GM23338 (cell line): ENCODE measurements around the gene TTC28. TPM values are rescaled to one million over a fixed set of nuclear protein-coding genes. Genes with fewer than 3 reads are reported as not detected.

ENCODE experiments used
- ATAC-seq: fragments of 200-7000 bp; cut with Tn5 transposase; 3 replicates; pipeline ENCODE4 v1.9.1; 2020
- DNase-seq: peaks from one replicate; pipeline ENCODE4 v3.0.0-alpha.2; 2015; ENCODE audit warnings: low spot score
- H2AFZ ChIP-seq: fragments of 200-600 bp; sonication (generic); 2 replicates; pipeline ENCODE4 v1.8.0; 2016; ENCODE audit warnings: antibody characterized with exemption, mild to moderate bottlenecking, moderate library complexity
- H3F3A ChIP-seq: fragments of 200-600 bp; sonication (generic); replicated peaks from 2 replicates; pipeline ENCODE4 v1.8.0; 2017; ENCODE audit warnings: antibody characterized with exemption, mixed run types, low read depth
- H3K27ac ChIP-seq: fragments of 200-600 bp; sonication (generic); 2 replicates; pipeline ENCODE4 v1.6.1; 2016; ENCODE audit warnings: low read depth
- H3K27me3 ChIP-seq: fragments of 200-600 bp; sonication (generic); 2 replicates; pipeline ENCODE4 v1.8.0; 2016; ENCODE audit warnings: mild to moderate bottlenecking, mixed run types, moderate library complexity; ENCODE audit not compliant: insufficient read depth
- H3K36me3 ChIP-seq: fragments of 200-600 bp; sonication (generic); 2 replicates; pipeline ENCODE4 v1.8.0; 2016; ENCODE audit warnings: mild to moderate bottlenecking; ENCODE audit not compliant: insufficient read depth
- H3K4me1 ChIP-seq: fragments of 200-600 bp; sonication (generic); 2 replicates; pipeline ENCODE4 v1.8.0; 2016; ENCODE audit warnings: mild to moderate bottlenecking, moderate library complexity; ENCODE audit not compliant: insufficient read depth
- H3K4me2 ChIP-seq: fragments of 200-600 bp; sonication (generic); 2 replicates; pipeline ENCODE4 v1.7.1; 2017; ENCODE audit warnings: mixed run types
- H3K4me3 ChIP-seq: fragments of 200-600 bp; sonication (generic); 2 replicates; pipeline ENCODE4 v1.6.1; 2016; ENCODE audit warnings: mixed run types
- H3K79me2 ChIP-seq: fragments of 200-600 bp; sonication (generic); replicated peaks from 2 replicates; pipeline ENCODE4 v1.8.0; 2017; ENCODE audit warnings: mild to moderate bottlenecking; ENCODE audit not compliant: insufficient read depth
- H3K9me2 ChIP-seq: fragments of 200-600 bp; sonication (generic); 2 replicates; pipeline ENCODE4 v1.8.0; 2017; ENCODE audit not compliant: insufficient read depth
- H4K20me1 ChIP-seq: fragments of 200-600 bp; sonication (generic); replicated peaks from 2 replicates; pipeline ENCODE4 v1.8.0; 2017; ENCODE audit warnings: mild to moderate bottlenecking; ENCODE audit not compliant: insufficient read depth
- H3K27ac Mint-ChIP-seq: 2 replicates; pipeline ENCODE4 v1.8.0; 2020; ENCODE audit warnings: inconsistent platforms, mild to moderate bottlenecking, moderate library complexity, mixed read lengths
- H3K27me3 Mint-ChIP-seq: 3 replicates; pipeline ENCODE4 v1.8.0; 2022; ENCODE audit warnings: low read depth, mild to moderate bottlenecking, moderate library complexity, mixed read lengths, inconsistent platforms; ENCODE audit not compliant: insufficient read depth, poor library complexity
- H3K36me3 Mint-ChIP-seq: 3 replicates; pipeline ENCODE4 v1.8.0; 2021; ENCODE audit warnings: low read depth, mild to moderate bottlenecking, inconsistent platforms, moderate library complexity, mixed read lengths
- H3K4me1 Mint-ChIP-seq: 3 replicates; pipeline ENCODE4 v1.8.0; 2020; ENCODE audit warnings: mild to moderate bottlenecking, inconsistent platforms, mixed read lengths
- H3K4me3 Mint-ChIP-seq: 3 replicates; pipeline ENCODE4 v1.8.0; 2021; ENCODE audit warnings: moderate library complexity, mild to moderate bottlenecking, inconsistent platforms, mixed read lengths
- H3K9me3 Mint-ChIP-seq: 3 replicates; pipeline ENCODE4 v1.8.0; 2020; ENCODE audit warnings: moderate library complexity, mild to moderate bottlenecking, inconsistent platforms, mixed read lengths
- CREB1 ChIP-seq: fragments of 250-450 bp; sonication (Bioruptor Pico); IDR thresholded peaks from 2 replicates; pipeline ENCODE4 v1.5.0; 2020; ENCODE audit warnings: low read depth, mild to moderate bottlenecking, moderate library complexity
- CTCF ChIP-seq, 2 experiments: fragments of 200-600 bp in 1 of 2; sonication (generic) in 1 of 2; conservative IDR thresholded peaks; 2 replicates each; pipeline versions ENCODE4 v1.5.1 to v1.6.1; 2016 to 2017; ENCODE audit warnings: antibody characterized with exemption in 2 of 2, low read depth in 2 of 2, mild to moderate bottlenecking in 2 of 2, moderate library complexity in 1 of 2
- ETS1 ChIP-seq: IDR thresholded peaks from 2 replicates; pipeline ENCODE4 v1.6.1; 2016; ENCODE audit warnings: antibody characterized with exemption
- EZH2 ChIP-seq: fragments of 200-600 bp; sonication (generic); IDR thresholded peaks from one replicate; pipeline ENCODE4 v1.8.0; 2017; ENCODE audit warnings: antibody characterized with exemption, mild to moderate bottlenecking, low read depth; ENCODE audit not compliant: unreplicated experiment
- EZH2phosphoT487 ChIP-seq: fragments of 200-600 bp; sonication (generic); IDR thresholded peaks from one replicate; pipeline ENCODE4 v1.8.1; 2018; ENCODE audit warnings: antibody characterized with exemption; ENCODE audit not compliant: unreplicated experiment
- JUNB ChIP-seq: IDR thresholded peaks from one replicate; pipeline ENCODE4 v1.6.1; 2016; ENCODE audit warnings: antibody characterized with exemption; ENCODE audit not compliant: unreplicated experiment
- NANOG ChIP-seq: IDR thresholded peaks from 2 replicates; pipeline ENCODE4 v1.6.1; 2016; ENCODE audit warnings: antibody characterized with exemption, borderline replicate concordance
- POLR2AphosphoS5 ChIP-seq: IDR thresholded peaks from 2 replicates; pipeline ENCODE4 v1.6.1; 2016; ENCODE audit warnings: antibody characterized with exemption, low read depth
- REST ChIP-seq: IDR thresholded peaks from one replicate; pipeline ENCODE4 v1.6.1; 2018; ENCODE audit warnings: antibody characterized with exemption; ENCODE audit not compliant: unreplicated experiment
- STAT1 ChIP-seq: IDR thresholded peaks from one replicate; pipeline ENCODE4 v1.6.1; 2016; ENCODE audit warnings: antibody characterized with exemption; ENCODE audit not compliant: unreplicated experiment
- ZNF114 ChIP-seq: fragments of 250-450 bp; sonication (Bioruptor Pico); IDR thresholded peaks from 2 replicates; pipeline ENCODE4 v1.5.0; 2020; ENCODE audit warnings: mild to moderate bottlenecking, moderate library complexity
- ZNF331 ChIP-seq: fragments of 250-450 bp; sonication (Bioruptor Pico); IDR thresholded peaks from 2 replicates; pipeline ENCODE4 v1.5.0; 2020; ENCODE audit warnings: low read depth, mild to moderate bottlenecking, moderate library complexity
- ZNF462 ChIP-seq: fragments of 250-450 bp; sonication (Bioruptor Pico); IDR thresholded peaks from 2 replicates; pipeline ENCODE4 v1.5.0; 2020; ENCODE audit warnings: mild to moderate bottlenecking, moderate library complexity
- polyA plus RNA-seq: library from polyadenylated mRNA; unstranded; fragments of >200 nt; fragmentation: Nextera tagmentation; extraction: Ambion mirVana; gene quantifications from 2 replicates; pipeline ENCODE4 v1.2.1, GENCODE V29; 2016
- total RNA-seq: library from RNA; depleted of rRNA; stranded (reverse); fragments of >200 nt; shearing (Covaris generic); gene quantifications from 2 replicates; pipeline ENCODE4 v1.2.3, GENCODE V29; 2014

The TTC28 gene
- total and polyA plus RNA-seq, 2 experiments from 2014 or later: 4.5 to 16.1 TPM

- Mint-ChIP-seq H3K36me3 (no peaks in the 10 kb centered on the region), H3K27me3 (peaks cover 1% of the 10 kb centered on the region), H3K27ac (no peak overlapping the region), H3K4me3 (no peak overlapping the region), H3K9me3 (no peaks in the 10 kb centered on the region), H3K4me1 (0 out of 3 replicates have a peak, but pooled peaks cover 3% of the 10 kb centered on the region)
- Histone ChIP-seq H3K36me3 (no peaks in the 10 kb centered on the region), H2AFZ (no peak overlapping the region), H3F3A (no peaks in the 10 kb centered on the region), H3K4me1 (no peaks in the 10 kb centered on the region), H4K20me1 (no peaks in the 10 kb centered on the region), H3K9me2 (no peaks in the 10 kb centered on the region), H3K4me3 (no peak overlapping the region), H3K4me2 (no peak overlapping the region), H3K79me2 (no peaks in the 10 kb centered on the region), H3K27me3 (no peaks in the 10 kb centered on the region), H3K27ac (no peak overlapping the region)
- TF ChIP-seq REST (no peak), POLR2AphosphoS5 (no peak), JUNB (no peak), ZNF331 (no peak), STAT1 (no peak), ZNF114 (CRISPR knock-in tag) (no peak), EZH2 (no peak), ZNF462 (no peak), ETS1 (no peak), EZH2phosphoT487 (no peak), CREB1 (CRISPR knock-in tag) (no peak), CTCF (conservative IDR thresholded peaks at IDR 0.05; ENCODE audit: low read depth in 2 of 2) (no peak), NANOG (no peak)
- no peak for DNase-seq
- ATAC-seq: no peak
Measured at GRCh38 chr22:27947448-27947847, 732.2 kb downstream of the TTC28 start.
